HG02981 (cell line): Measurements from ENCODE around the gene HIGD1A.

ENCODE experiments used
- ATAC-seq: cut with Tn5 transposase; IDR thresholded peaks from one replicate; pipeline ENCODE4 v1.9.1; 2021; ENCODE audit warnings: mild to moderate bottlenecking, moderate library complexity; ENCODE audit not compliant: unreplicated experiment

The HIGD1A gene

DNA sequence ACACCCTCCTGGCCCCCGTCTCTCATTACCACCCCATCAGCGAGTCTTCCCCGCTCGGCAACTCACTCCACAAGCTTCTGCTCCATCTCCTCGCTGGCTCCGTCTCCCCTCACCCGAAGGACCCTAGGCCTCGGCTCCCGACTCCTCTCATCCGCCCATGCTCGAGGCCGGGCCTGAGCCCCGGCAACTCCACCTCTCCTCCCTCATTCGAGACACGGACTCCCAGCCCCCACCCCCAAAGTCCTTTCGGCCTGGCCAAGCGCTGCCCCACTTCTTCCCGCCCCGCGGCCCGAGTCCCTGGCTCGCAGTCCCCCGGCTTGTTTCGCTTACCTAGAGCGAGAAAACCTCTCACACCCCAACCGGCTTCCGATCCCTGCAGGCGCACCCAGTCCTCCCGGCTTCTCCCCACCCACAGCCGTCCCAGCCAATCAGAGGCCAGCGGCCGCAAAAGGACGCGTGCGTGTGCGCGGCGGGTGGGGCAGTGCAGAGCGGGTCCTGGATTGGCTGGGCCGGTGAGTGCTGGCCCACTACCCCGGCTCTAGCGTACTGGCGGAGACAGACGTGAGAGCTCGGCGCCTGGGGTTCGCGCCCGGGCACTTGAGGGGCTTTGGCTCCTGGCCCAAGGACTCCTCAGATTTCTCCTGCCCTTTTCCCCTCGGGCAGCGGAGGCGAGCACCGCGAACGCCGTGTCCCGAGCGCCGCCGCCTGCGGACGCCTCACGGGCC lies at the start of gene HIGD1A:
TSS of gene HIGD1A (minus strand) at position 385 of the 725 bp plus-strand sequence. CDS start 10,237 bp downstream, outside the sequence.
- peak; percentile 99 for ATAC-seq

- ATAC-seq: no peak
These were observed 49.5 kb upstream of the HIGD1A start for GRCh38 chr3:42853739-42854302.

GRCh38 chr3:42853056-42853455 lies 48.8 kb upstream of the HIGD1A start:
- ATAC-seq: no peak

DNA sequence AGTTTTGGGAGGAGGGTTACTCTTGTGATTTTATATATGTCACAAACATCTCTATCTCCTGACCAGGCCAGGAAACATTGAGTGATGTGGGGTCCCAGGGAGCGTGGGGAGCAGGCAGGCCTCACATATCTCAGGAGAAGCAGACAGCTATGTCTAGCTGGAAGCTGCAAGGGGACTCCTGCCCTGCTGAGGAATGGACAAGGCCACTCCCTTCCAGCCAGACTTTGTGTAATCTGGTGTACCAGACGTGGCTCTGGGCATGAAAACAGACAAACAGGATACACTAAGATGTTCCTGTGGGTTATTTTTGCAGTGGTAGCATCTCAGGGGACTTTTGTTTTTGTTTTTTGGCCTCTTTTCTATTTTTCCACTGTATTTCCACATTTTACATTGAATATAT lies 48.2 kb upstream of the HIGD1A start:
- ATAC-seq: no peak

GRCh38 chr3:42851228-42851834 lies 47.0 kb upstream of the HIGD1A start:
- ATAC-seq: no peak

- ATAC-seq: no peak
These were observed 46.0 kb upstream of the HIGD1A start for GRCh38 chr3:42850263-42850662.

- ATAC-seq: no peak
These were observed 44.7 kb upstream of the HIGD1A start for GRCh38 chr3:42849017-42849416.

GRCh38 chr3:42847731-42848130 lies 43.4 kb upstream of the HIGD1A start:
- no peak for ATAC-seq

DNA sequence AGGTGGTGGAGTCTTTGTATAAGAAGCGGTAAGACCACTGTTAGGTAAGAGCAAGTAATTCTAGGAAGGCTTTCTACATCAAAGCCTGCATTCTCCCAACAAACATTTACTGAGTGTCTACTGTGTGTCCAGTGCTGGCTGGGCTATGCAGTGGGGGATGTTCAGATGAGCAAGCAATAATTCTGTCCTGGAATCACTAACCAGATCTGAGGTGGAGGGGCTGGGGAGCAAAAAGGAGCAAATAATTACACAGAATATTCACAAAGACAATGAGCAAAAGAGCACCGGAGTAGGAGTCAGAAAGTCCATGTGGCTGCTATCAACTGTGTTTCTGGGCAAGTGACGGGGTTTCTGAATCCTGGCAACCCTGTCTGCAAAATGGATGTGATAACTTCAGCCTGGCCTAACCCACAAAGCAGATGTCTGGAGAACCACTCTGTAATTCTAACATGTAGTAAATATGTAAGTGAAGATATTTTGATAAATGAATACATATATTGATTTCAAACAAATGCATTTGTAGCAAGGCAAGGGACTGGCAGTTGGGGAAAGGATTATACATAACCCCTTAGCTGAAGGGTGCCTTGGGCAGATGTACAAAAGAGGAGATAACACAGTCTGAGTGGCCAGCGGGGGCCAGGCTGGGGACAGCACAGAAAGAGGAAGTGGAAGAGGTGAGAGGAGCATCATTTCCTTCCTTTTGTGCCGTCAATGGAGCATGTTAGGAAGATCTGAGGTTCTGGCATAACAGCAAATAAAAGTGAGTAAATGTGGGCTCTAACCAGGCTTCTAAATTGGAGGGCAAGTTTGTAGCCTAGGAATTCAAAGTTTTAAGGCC lies 42.6 kb upstream of the HIGD1A start:
- ATAC-seq: no peak

DNA sequence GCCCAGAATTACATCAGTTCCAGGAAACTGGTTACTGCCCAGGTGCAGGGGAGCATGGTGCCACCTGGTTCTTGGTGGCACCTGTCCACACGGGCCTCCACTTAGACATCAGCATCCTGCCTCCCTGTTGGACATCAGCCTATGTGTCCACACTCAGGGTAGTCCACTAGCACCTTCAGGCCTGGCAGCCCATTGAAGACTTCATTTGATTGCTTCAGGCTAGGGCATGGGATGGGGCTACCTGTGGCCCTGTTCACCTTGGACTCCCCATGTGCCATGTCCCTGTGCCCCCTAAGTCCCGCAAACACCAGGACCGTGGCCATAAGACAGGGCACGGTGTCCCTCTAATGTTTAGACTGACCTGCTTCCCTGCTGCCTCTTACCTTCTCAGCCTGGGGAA lies 40.5 kb upstream of the HIGD1A start:
- ATAC-seq: no peak

DNA sequence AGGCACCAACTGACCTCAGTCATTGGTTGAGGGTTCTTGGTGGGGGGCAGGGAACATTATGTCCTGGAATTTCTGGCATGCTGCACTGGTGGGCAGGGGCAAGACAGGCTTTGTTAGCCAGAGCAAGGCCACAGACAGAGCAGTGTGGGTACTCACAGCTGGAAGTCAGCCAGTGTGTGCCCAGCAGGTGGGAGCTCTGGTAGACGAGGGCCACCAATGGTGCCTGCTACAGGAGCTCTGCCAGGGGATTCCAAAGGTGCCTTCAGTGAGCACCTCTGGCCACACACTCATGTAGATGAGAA lies 40.1 kb upstream of the HIGD1A start:
- no peak for ATAC-seq

DNA sequence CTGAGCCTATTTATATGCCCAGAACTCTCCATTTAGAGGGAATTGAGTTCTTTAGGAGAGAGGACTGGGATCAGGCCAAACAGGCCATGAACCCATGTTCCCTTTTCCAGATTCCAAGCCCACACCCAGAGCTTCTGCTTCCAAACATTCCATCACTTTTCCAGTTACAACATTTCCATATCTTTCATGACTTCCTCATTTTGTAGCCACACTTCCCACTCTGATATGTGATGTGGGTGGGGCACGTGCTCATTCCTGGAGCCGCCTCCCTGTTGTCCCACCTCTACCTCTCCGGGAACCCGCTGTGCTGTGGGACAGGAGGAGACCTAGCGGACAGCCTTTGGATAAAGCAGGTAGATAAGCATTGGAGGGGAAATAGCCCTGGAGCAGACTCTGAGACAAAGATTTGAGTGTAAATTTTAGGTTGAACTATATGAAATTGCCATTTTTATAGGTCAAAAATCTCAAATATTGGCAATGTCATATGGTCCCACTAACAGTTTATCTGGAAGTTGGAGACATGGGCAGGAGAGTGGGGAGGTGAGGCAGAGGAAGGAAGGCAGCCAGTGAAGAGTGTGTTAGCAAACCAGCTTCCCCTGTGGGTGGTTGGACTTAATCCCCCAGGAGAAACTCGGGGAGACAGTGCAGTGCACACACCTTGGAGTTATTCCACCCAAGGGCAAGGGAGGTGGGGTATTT lies 39.6 kb upstream of the HIGD1A start:
- ATAC-seq: no peak

DNA sequence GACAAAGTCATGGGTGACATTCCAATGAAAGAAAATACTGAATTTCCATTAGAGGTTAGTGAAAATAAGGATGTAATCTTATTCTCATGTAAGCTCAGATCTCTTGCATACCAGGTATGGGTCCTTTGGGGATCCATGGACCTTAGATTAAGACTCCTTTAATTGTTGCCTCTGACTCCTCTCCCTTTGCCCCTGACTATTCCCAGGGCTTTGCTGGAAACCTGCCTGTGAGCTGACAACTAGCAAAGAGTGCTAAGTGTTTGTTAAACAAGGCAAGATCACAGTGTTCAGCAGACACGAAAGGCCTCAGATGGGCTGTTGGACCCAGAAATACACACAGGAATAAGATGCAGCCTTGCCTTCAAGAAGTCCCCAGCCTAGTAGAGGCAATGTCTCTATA lies 37.0 kb upstream of the HIGD1A start:
- no peak for ATAC-seq

DNA sequence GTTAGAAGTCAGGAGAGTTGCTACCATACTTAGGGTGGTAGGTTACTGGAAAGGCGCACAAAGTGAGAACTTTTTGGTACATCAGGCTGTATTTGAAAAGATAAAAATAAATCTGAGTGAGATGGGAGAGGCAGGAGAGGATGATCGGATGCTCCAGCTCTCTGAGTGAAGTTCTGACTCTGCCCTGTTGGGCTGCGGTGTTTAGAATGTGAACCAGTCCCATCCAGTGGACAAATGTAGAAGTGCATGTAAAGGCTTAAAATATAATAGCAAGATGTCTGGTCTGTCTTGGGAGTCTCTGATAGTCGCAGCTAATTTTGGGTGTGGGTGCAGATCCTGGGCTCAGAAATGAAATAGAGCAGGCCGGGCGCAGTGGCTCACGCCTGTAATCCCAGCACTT lies 35.3 kb upstream of the HIGD1A start:
- ATAC-seq: peak; percentile 94

DNA sequence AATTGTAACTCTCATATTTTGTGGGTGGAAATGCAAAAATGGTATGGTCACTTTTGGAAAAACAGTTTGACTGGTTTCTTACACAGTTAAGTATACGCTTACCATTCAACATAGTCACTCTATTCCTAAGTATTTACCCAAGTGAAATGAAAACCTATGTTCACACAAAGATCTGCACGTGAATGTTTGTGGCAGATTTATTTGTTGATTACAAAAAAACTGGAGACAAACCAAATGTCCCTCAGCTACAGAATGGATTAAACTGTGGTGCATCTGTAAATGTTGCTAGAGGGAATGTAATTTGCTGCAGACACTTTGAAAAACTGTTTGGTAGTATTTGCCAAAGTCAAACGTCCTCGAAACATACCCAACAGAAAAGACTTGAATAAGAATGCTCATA lies 34.3 kb upstream of the HIGD1A start:
- ATAC-seq: no peak

DNA sequence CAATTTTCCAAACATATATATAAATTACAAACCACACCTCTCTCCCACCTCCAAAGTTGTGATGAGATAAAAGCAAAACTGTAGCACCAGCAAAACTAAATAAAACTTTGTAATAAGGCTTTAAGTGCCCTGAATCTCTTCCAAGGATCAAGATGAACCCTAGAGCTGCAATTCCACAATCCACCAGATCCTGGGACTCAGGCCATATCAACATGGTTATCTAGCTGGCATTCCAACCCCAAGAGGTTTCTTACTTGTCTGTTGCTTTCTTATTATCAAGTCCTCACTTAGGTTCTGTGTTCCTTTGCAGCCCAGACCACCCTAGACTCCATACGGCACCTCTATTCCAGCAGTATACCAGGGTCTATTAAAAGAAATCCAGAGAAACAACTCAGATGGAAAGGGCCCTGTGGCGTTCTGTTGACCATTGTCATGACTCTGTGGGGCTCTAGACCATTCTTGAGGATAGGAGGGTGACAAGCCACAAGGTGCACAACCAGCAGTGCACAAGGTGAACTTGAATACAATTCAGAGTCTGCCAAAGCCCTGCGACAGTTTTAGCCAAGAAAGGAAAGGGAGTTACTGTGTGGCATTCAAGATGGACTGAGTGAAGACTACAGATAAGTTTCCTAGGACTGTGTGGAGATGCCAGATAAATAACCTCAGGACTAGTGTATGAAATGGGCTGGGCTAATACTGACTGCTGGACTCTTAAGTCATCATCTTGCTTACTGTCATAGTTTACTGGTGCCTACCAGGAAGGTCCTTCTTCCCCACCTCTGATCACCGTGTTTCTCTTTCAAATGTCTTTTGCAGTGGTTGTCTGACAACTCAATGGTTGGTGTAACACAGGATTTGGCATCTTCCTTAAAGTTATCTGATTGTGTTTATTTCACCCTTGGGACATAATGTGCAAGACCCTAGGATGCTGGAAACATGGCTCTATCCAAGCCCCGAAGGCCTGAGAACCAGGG lies 32.1 kb upstream of the HIGD1A start:
- no peak for ATAC-seq

DNA sequence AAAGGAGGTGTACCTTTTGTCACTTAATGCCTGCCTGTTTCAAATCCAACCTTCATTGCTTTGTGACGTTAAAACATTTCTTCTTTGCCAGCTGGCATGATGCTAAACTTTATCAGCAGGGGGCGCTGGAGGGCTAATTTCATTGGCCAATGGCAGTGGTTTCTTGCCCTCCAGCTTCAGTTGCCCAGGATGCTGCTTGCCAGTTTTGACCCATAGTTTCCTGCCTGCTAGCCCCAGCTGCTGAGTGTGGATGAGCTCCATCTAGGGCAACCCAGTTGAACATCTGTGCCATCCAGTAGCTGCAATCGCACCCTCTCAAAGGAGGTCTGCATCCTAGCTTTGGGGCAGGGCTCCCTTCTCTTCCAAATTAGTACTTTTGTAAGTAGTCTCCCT lies 27.0 kb upstream of the HIGD1A start:
- ATAC-seq: peak; percentile 65

DNA sequence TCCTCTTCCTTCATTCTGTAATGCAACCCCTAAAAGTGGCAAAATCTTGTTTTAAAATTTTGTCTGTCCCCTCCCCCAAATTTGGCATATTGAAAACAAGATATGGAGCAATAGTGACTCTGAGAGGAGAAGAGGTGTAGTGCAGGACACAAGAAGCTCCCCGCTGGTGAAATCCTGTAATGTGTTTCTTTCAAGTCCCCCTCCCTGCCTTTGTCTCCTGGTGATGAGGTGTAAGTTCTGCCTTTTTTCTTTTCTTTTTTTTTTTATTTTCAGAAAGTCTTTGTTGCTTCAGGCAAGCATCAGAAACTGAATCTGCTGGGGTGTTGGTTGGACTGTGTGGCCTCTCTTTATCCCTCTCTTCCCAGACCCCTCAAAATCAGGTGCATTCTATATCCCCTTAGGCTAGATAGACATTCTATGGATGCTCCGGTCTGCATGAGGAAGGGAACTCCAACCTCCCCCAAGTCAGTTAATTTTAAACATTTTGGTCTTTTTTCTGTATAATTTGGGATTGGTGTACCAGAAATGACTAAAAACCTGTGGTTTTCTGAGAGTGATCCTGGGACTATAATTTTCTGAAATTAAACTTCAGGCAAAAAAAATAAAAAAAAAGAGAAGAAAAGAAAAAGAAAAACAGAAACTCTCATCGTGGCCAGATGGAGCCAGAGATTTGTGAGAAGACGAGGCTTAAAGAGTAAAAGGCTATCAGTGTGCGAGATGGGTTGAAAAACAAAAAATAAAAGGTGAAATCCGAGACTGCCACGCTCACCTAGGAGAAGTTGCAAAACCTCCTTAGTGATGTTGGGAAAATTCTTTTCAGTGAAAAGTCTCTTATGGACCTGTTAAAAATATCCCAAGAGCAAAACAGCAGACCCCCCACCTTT lies 26.4 kb upstream of the HIGD1A start:
- no peak for ATAC-seq
